ENCODE results near the gene FUT9.

DNA sequence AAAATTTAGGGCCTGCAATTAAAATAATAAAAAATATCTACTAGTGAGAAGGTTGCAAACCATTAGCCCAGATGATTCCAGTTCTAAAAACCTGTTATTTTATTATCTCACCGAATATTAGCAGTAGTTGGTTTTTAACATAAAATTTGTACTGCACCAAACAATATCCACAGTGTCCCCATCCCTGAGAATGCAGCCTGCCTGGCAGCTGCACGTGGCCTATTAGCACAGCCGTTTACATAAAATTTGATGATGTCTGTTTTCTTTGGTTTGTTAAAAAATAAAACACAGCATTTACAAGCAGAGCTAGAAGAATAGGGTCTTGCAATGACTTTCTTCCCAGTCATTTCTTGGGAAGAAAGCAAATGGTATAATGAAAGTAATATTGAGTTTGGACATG is 58.2 kb downstream of the FUT9 start:
- TF ChIP-seq, protein P1, sequence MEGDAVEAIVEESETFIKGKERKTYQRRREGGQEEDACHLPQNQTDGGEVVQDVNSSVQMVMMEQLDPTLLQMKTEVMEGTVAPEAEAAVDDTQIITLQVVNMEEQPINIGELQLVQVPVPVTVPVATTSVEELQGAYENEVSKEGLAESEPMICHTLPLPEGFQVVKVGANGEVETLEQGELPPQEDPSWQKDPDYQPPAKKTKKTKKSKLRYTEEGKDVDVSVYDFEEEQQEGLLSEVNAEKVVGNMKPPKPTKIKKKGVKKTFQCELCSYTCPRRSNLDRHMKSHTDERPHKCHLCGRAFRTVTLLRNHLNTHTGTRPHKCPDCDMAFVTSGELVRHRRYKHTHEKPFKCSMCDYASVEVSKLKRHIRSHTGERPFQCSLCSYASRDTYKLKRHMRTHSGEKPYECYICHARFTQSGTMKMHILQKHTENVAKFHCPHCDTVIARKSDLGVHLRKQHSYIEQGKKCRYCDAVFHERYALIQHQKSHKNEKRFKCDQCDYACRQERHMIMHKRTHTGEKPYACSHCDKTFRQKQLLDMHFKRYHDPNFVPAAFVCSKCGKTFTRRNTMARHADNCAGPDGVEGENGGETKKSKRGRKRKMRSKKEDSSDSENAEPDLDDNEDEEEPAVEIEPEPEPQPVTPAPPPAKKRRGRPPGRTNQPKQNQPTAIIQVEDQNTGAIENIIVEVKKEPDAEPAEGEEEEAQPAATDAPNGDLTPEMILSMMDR (IDR thresholded peaks at IDR 0.05; ENCODE audit: low read depth, low read length, poor library complexity, severe bottlenecking), result no peak
- no peak for TF ChIP-seq EZH2phosphoT487 (IDR thresholded peaks at IDR 0.05; ENCODE audit: borderline replicate concordance, low read length)

Measured in DOHH2 (cell line).